A673 (cell line): ENCODE measurements around the gene HCAR3.

Experiments used
- CTCF ChIP-seq: fragments of 300-800, 200-600 bp; sonication (generic); conservative IDR thresholded peaks from 2 replicates; pipeline ENCODE4 v1.5.1; 2017; ENCODE audit warnings: low read depth, mild to moderate bottlenecking, antibody characterized with exemption, low read length, moderate library complexity, mixed read lengths
- EZH2 ChIP-seq: fragments of 200-600 bp; sonication (generic); IDR thresholded peaks from 2 replicates; pipeline ENCODE4 v1.6.1; 2017; ENCODE audit warnings: borderline replicate concordance, low read depth, mild to moderate bottlenecking, mixed read lengths, antibody characterized with exemption, low read length; ENCODE audit not compliant: poor library complexity, severe bottlenecking

GRCh38 chr12:122732611-122733010 lies 16.0 kb upstream of the HCAR3 start:
- TF ChIP-seq CTCF (no peak), EZH2 (no peak)
